GM19239 (cell line): ENCODE results near the gene TSSK2.

Experiments
- DNase-seq: peaks from one replicate; pipeline ENCODE4 v3.0.0; 2011; ENCODE audit warnings: low spot score; ENCODE audit not compliant: insufficient read length
- FAIRE-seq: peaks from 2 replicates; lab custom pipeline; 2011; peaks lifted over from hg19 to GRCh38; lab: Jason Lieb, UNC

Gene TSSK2

DNA sequence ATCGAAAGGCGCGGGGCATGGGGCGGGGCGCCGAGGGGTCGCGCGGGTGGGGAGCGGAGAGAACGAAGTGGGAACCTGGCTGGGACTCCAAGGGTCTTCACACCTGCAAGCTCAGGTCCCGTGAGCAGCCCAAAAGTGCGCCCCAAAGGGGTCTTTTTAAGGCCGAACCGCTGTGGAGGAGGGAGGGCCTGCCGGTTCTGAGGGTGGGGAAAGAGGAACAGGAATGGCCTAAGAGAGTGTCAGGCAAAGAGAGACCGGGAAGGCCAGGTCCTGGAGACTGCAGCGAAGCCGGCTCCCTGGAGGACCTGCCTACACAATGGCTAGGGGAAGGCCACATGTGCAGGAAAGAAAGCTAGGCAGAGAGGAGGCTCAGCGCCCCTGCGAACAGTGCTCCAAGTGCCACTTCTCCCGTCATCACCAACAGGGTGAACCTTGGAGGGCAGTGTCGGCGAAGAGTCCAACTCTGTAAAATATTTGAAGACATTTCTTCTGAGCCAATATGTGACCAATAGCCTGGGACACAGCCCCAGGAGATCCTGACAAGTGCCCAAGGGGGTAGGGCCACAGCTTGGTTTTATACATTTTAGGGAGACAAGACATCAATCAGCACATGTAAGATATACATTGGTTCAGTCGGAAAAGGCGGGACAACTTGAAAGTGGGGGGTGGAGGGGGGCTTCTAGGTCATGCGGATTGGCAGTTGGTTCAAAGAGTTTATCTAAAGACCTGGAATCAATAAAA is 8.2 kb upstream of the TSSK2 start:
- DNase-seq (no peak), FAIRE-seq (peak; percentile 26)

DNA sequence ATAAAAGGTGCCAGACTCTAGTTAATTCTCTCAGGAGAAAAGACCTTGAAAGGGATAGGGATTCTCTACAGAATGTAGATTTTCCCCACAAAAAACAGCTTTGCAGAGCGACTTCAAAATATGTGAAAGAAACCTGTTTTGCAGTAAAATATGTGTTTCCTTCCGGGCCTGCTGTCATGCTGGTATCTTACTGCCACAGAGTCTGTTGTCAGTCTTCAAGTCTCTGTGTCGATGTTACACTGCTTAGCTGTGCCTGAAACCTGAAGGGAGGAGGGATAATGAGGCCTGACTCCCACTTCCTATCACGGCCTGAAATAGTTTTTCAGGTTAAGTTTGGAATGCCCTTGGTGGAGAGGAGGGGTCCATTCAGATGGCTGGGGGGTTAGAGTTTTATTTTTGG is 7.2 kb upstream of the TSSK2 start:
- DNase-seq: no peak
- no peak for FAIRE-seq

DNA sequence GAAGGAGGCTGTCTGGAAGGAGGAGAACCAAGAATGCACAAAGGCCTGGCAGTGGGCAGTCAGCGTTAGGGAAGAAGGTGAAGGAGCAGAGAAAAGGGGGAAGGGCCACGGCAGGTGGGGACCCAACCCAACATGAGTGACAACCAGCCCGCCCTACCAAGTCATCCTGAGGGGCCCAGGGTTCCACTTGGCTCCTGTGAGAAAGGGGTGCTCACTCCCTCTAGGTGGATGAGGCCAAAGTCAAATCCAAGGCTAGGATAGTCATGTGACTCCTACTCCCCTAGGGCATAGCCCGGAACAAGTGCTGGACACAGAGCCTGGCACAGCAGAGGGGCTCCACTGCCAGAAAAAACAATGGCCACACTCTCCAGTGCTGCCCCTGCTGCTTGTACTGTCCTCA is 6.7 kb upstream of the TSSK2 start:
- FAIRE-seq (no peak), DNase-seq (no peak)

DNA sequence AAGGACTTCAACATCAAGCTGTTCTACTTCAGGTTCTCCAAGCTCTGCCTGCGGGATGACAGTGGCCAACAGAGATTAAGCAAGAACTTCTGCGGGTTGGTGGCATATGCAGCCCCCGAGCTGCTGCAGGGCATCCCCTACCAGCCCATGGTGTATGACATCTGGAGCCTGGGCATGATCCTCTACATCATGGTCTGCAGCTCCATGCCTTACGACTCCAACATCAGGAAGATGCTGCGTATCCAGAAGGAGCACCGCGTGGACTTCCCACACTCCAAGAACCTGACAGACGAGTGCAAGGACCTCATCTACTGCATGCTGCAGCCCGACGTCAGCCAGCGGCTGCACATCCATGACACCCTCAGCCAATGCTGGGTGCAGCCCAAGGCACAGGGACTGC is 6.1 kb upstream of the TSSK2 start:
- FAIRE-seq: no peak
- no peak for DNase-seq

DNA sequence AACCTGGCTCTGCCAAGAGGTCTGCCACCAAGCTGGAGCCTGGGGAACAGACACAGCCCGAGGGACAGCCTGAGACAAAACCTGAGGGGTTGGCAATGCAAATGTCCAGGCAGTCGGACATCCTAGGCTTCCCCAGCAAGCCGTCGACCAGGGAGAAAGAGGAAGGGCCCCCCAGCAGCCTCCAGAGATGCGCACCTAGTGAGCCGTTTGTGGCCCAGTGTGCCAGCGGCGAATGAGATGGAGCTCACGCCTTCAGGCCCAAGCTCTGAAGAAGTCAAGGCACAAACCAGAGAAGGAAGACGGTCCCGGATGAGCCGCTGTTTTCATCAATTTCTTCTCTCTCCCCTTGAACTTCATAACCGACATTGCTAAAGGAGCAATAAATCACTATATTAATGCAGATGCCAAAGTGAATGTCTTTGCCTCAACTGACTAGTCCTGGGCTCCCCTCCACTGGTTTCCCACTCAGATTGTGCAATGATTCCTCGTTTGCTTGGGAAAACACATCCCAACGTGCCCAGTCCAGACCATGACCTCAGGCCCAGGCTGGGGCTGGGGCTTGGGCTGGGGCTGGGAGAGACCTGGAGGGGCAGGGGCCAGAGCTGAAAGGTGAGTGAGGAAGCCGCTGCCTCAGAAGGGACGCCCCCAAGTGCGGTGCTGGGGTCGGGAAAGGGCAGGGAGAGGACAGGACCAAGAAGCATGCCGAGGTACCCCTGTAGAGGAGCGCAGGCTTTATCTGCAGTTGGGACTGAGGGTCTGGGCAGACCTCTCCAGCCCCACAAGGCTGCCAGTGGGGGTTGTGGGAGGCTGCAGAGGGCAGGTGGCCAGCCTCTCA is 5.4 kb upstream of the TSSK2 start:
- no peak for DNase-seq
- FAIRE-seq: no peak

DNA sequence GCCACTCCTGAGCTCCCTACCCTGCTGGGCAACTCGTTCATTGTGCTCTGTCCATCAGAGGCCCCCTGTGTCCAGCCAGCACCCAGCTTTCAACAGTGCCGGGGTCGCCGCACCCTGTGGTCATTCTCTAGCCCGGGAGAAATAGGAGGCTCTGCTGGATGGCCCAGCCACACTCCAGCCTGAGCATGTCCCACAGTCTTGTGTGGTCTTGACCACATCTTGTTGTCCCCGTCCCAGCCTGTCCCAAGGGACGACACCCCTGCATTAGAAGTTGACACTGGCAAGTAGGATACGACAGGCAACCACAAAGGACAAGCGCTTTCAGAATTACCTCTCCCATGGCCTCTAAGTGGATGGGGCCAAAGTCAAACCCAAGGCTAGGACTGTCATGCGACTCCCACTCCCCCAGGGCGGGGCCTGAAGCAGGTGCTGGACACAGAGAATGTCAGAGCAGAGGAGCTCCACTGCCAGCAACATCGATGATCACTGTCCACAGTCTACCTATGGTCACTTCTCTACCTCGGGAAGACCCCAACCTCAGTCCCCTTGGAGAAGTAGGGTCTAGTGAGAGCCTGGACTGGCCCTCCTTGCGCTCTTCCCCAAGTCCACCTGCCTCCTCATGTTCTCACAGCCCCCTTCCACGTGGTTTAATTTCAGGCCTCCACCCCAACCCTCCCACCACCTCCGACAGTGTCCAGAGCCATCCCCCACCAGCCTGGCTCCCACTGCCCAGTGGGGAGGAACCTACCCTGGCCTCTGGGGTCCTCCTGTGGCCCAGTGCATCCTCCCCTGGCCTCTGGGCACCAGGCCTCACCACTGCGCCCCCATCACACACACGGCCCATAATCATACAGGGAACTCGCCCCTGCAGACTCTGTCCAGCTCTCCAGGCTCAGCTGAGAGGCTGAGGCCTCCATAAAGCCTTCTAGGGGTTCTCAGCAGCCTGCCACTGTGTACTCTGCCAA is 4.5 kb upstream of the TSSK2 start:
- DNase-seq (no peak), FAIRE-seq (no peak)

DNA sequence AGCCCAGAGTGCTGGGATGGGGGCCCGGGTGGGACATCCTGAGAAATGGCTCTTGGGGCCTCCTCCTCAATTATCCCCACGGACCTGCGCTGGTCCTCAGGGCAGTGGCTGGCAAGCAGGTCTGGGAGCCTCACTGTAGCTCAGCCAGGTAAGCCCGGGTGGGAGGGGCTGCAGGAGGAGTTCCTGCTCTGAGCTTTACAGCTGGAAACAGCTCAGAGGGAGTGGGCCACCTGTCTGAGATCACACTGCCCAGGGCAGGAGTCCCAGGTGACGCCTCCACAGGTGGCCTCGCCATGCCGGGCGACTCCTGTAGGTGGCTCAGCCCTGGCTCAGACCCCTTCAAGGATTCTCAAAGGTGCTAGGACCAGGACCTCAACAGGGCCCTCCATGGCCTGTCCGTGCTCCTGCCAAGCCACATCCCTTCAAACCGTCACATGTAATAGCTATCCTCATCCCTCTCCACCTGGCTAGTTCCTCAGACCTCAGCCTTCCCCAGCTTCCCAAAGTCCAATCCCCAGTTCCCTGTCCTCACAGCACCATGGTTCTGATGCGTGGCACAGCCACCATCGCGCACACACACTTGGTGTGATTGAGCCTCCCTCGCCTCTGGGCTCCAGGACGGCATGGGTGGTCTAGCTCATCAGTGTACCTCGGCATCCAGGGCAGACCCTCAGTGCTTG is 3.6 kb upstream of the TSSK2 start:
- FAIRE-seq (no peak), DNase-seq (no peak)

DNA sequence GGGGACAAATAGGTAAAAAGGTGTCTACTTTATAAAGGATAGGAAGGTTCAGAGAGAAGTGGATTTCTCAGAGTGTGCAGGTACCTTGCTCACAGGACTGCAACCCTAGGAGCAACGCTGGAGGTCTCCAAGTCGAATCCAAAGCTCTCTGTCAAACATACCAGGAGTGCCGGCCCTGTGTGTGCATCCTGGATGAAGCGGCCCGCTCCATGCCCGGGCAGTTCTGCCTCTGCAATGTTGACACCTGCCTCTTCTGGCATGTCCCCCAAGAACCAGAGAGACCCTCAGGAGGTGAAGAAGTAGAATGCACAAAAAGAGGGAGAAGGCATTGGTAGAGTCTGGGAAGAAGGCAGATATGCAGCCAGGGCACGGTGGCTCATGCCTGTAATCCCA is 3.1 kb upstream of the TSSK2 start:
- no peak for DNase-seq
- FAIRE-seq: no peak

DNA sequence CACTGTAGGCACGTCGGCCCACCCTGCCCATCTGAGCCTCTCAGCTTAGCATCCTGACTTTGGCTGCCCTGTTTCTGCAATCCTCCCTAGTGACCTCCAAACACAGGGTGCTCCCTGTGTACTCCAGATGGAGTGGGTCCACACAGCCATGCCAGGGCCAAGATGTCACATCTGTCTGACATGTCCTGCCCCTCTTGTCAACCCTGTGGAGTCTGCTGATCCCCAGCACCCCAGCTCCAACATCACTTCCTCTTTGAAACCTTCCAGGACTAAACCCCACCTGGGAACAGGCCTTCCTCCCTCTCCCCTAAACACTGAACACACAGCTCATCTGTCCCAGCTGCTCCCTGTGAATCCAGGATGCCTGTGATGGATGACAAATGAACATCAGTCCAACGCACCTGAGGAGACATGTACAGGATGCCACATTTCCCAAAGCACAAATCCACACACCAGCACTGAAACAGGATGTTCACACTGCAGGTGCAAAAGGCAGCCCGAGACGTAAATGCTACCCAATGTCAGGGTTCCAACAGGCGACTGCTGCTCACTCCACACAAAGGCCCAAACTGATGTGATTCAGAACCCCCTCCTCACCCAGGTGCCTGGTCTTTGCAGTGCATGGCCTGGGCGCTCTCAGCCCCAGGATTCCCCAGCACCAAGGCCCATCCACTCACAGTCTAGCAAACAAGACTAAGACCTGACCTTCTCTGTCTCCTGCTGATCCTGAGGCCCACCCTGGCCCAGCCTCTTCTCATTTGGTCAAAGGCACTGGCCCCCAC is 2.0 kb upstream of the TSSK2 start:
- no peak for FAIRE-seq
- no peak for DNase-seq

DNA sequence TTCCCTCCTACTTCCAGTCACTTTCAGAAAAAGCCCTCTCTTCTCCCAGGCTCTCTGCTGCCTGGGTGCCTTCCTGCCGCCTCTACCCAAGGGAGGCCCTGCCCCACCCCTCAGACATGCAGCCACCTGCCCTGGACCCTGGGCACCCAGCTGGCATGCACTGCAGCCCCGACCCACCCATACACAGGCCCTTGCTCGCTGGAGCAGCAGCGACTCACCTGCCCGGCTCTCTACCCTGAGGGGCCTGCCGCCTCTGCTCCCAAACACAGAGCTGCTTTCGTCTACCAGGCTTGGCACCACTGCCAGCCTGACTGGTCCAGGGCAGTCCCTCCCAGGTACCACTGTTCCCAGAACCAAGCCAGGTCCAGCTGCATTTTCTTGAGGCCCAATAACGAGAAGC is 1.2 kb upstream of the TSSK2 start:
- FAIRE-seq (no peak), DNase-seq (no peak)

DNA sequence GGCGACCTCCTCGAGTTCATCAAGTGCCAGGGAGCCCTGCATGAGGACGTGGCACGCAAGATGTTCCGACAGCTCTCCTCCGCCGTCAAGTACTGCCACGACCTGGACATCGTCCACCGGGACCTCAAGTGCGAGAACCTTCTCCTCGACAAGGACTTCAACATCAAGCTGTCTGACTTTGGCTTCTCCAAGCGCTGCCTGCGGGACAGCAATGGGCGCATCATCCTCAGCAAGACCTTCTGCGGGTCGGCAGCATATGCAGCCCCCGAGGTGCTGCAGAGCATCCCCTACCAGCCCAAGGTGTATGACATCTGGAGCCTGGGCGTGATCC is 542 bp downstream of the TSSK2 start:
- FAIRE-seq: no peak
- no peak for DNase-seq

DNA sequence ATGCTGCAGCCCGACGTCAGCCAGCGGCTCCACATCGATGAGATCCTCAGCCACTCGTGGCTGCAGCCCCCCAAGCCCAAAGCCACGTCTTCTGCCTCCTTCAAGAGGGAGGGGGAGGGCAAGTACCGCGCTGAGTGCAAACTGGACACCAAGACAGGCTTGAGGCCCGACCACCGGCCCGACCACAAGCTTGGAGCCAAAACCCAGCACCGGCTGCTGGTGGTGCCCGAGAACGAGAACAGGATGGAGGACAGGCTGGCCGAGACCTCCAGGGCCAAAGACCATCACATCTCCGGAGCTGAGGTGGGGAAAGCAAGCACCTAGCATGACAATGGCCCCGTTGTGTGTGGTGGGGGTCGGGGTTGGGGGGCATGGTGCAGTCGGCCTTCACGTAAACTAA is 1.0 kb downstream of the TSSK2 start:
- DNase-seq (no peak), FAIRE-seq (no peak)

DNA sequence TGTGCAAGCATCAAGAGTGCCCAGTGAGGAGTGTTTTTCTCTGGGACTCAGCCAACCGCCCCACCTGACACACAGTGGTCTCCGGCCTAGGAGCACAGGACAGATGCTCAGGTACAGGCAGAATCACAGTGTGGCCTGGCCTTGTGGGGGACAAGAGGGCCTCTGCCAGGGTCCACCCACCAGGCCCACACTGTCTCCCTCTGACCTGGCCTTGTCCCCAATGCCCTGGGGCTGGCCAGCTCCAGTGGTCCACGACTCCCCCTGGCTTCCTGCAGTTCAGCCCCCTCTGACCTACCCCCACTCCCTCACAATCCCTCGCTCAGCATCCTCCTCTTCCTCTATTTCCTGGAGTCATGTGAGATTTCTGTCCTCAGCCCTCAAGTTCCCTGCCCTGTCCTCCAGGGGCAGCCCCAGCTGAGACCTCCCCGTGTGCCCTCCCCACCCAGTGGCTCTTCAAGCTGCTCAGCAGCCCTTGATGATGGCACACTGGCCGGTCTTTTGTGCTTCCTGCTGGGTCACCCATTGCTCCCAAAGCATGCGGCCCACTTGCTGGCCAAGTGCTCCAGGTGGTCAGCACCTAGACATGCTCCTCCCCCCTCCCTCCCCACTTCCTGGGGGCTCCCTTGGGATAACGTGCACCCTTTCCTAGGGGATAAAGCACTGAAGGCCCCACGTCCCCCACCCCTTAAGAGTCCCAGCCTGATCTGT is 1.7 kb downstream of the TSSK2 start:
- no peak for FAIRE-seq
- DNase-seq: no peak

DNA sequence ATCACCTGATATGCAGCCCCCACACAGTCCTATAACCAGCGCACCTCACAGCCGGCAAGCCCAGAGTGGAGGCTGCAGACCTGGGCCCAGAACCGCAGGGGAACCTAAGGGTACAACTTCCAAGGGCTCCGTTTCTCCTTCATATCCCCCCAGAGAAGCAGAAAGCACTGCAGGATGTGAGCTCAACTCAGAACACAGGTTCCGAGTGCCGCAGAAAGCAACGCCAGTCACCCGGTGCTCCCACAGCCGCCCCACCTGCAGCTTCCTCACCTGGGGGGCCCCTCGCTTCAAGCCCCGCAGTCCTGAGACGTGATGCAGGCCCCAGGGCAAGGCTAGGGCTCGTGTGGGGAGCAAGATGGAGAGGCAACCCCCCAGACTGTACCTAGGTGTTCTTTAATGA is 2.5 kb downstream of the TSSK2 start:
- DNase-seq (no peak), FAIRE-seq (no peak)

DNA sequence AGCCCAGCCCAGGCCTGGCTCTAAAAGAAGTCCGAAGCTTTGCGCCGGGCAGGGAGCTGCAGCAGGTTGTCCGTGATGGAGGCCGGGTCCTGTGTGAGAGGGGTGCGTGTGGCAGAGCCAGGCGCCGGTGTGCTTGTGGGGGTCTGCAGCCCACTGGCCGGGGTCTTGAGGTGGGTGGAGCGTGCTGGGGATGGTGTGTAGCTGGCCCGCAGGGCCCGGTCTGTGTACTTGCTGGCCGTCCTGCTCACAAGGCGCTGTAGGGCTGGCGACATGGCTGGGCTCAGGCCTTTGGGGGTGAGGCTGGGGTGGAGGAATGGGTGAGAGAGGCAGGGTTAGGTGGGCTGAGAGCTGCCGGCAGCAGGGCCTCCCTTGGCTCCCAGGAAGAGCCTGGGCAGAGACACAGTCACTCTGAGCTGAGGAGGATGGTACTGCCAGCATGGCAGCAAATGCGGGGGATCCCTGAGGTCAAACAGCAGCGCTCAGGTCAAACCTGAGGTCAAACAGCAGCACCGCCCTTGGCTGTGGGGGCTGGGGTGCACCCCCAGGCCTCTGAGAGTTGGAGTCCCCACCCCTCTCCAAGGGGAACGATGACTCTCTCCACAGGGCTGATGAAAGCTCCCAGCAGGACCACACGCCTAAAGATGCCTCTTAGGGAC is 3.2 kb downstream of the TSSK2 start:
- no peak for FAIRE-seq
- DNase-seq: no peak

DNA sequence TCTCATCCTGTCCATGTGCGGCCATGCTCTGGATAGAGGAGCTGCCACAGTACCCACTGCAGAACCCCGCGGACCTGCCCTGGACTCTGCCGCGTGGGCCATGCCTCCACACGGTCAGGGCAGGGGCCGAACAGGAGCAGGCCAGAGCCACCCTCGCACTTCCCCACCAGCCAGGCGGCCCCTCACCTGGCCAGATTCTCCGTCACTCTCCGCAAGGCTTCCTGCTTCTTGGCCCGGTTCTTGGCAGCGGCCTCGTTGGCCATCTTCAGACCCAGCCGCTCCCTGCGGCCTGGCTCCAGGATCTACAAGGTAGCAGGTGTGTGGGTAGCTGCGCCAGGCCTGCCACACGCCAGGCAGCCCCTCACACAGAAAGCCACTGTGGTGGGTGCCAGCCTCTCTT is 3.8 kb downstream of the TSSK2 start:
- FAIRE-seq (no peak), DNase-seq (no peak)

DNA sequence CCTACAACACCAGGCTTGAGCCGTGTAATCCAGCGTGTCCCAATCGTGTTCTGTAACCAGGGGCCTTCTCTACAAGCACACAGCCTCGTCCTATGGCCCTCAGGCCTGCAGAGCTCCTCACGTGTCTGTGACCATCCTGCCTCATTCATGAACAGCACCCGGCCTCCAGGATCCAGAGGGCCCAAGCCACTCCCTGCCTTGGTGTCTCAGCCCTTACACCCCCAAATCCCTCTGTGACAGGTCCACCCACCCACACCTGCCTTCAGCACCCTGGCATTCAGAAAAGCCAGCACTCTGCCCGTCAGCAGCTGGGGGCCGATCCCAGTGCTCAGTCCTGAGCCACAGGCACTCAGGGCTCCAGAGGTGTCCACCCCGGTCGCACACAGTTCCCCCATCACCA is 5.8 kb downstream of the TSSK2 start:
- DNase-seq (no peak), FAIRE-seq (no peak)

DNA sequence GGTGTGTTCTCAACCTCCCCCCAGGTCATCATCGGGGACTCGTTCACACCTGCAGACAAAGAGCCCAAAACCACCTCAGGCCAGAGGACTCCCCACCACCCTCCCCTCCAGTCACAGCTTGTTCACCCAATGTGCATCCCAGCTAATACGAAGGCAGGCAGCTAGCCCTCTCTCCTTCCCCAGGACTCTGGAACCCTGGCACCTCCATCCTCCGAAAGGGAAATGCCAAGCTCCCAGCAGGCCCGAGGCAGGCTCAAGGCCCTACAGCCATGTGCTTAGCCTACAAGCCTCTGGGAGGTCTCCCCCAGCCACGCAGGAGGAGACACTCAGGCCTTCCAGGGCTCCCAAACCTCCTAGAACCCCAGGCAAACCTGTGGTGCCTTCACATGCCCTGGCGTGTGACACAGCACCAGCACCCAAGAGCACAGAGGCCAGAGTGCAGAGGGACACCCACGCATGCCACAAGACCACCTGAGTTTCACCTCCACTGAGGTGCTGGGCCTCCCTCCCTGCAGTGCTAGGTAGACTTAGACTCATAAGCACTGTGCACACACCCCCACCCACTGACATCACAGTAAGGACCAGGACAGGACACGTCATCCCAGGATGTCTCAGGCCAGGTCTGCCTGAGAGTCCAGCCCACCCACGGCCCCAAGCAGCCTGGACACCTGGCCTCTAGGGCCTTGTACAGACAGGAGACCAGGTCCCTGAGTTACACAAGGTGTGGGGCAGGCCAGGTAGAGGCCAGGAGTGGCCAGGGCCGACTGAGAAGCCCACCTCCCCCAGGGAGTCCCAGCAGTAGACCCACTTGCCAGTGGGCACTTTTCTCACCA is 6.5 kb downstream of the TSSK2 start:
- FAIRE-seq (no peak), DNase-seq (no peak)
